Sigmoid colon (tissue), 4 donors: ENCODE measurements around the gene RBM23.

Experiments
- CTCF ChIP-seq, 4 experiments: fragments of 450-650 bp in 3 of 4; fragments of 200-600 bp in 1 of 4; IDR thresholded peaks; one replicate each; pipeline ENCODE4 v1.5.1; 2016 to 2019; ENCODE audit warnings: antibody characterized with exemption in 4 of 4, mild to moderate bottlenecking in 3 of 4, moderate library complexity in 2 of 4
- POLR2AphosphoS5 ChIP-seq, 4 donors: sonication (generic); formaldehyde crosslinking; IDR thresholded peaks; one replicate each; pipeline ENCODE4 v1.6.1; 2017; ENCODE audit warnings: antibody characterized with exemption in 4 of 4

GRCh38 chr14:22926316-22926715 lies 7.4 kb upstream of the RBM23 start:
- TF ChIP-seq CTCF (IDR thresholded peaks at IDR 0.05) (no peak), POLR2AphosphoS5 (IDR thresholded peaks at IDR 0.05) (no peak)
